Epithelial cell of esophagus (primary cell): ENCODE data around the gene PTPRN2.

Experiments used
- DNase-seq: peaks from one replicate; pipeline ENCODE4 v3.0.0; 2010; ENCODE audit warnings: low read depth
- H3K4me3 ChIP-seq: 2 replicates; pipeline ENCODE4 v1.5.1; 2011; ENCODE audit warnings: mild to moderate bottlenecking, low read length, control low read depth
- TF ChIP-seq, protein P1 (sequence below): IDR thresholded peaks from 2 replicates; pipeline ENCODE4 v1.5.1; 2011; ENCODE audit warnings: low read depth, mild to moderate bottlenecking, low read length, control low read depth, inconsistent platforms; ENCODE audit not compliant: insufficient read depth; ENCODE audit errors: missing control alignments

The PTPRN2 gene

GRCh38 chr7:157529768-157530560, 1057.7 kb downstream of the PTPRN2 start:
- TF ChIP-seq, protein P1, sequence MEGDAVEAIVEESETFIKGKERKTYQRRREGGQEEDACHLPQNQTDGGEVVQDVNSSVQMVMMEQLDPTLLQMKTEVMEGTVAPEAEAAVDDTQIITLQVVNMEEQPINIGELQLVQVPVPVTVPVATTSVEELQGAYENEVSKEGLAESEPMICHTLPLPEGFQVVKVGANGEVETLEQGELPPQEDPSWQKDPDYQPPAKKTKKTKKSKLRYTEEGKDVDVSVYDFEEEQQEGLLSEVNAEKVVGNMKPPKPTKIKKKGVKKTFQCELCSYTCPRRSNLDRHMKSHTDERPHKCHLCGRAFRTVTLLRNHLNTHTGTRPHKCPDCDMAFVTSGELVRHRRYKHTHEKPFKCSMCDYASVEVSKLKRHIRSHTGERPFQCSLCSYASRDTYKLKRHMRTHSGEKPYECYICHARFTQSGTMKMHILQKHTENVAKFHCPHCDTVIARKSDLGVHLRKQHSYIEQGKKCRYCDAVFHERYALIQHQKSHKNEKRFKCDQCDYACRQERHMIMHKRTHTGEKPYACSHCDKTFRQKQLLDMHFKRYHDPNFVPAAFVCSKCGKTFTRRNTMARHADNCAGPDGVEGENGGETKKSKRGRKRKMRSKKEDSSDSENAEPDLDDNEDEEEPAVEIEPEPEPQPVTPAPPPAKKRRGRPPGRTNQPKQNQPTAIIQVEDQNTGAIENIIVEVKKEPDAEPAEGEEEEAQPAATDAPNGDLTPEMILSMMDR = no peak
- H3K4me3 ChIP-seq = no peak overlapping the region
- DNase-seq = no peak

- no peak overlapping the region for H3K4me3 ChIP-seq
- TF ChIP-seq, protein P1 = no peak
- DNase-seq = no peak
Observed at GRCh38 chr7:157528785-157529341, 1058.8 kb downstream of the PTPRN2 start.

GRCh38 chr7:157527686-157528085, 1059.9 kb downstream of the PTPRN2 start:
- no peak for DNase-seq
- TF ChIP-seq, protein P1 = no peak
- H3K4me3 ChIP-seq = no peak overlapping the region

- H3K4me3 ChIP-seq = no peak overlapping the region
- DNase-seq = no peak
- TF ChIP-seq, protein P1 = no peak
Observed at GRCh38 chr7:157526913-157527634, 1060.5 kb downstream of the PTPRN2 start.

GRCh38 chr7:157526005-157526912, 1061.4 kb downstream of the PTPRN2 start:
- DNase-seq = no peak
- TF ChIP-seq, protein P1 = no peak
- no peak overlapping the region for H3K4me3 ChIP-seq

DNA sequence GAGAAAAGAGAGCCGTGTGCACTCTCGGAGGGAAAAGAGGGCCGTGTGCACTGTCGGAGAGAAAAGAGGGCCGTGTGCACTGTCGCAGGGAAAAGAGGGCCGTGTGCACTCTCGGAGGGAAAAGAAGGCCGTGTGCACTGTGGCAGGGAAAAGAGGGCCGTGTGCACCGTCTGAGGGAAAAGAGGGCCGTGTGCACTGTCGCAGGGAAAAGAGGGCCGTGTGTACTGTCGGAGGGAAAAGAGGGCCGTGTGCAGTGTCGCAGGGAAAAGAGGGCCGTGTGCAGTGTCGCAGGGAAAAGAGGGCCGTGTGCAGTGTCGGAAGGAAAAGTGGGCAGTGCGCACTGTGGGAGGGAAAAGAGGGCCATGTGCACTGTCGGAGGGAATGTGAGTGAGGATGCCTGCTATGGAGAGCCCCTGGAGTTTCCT, 1062.1 kb downstream of the PTPRN2 start:
- no peak for DNase-seq
- TF ChIP-seq, protein P1 = no peak
- H3K4me3 ChIP-seq = no peak overlapping the region
